Suppressor macrophage treated with lipopolysaccharide for 4 hours (primary cell): Measurements from ENCODE around the gene RNF32.
"Not testable (repeated sequence)": the region's sequence is repeated elsewhere in the genome, so short reads cannot be mapped to it uniquely, and the experiment has no call there.

Experiments used
- DNase-seq: peaks from one replicate; pipeline ENCODE4 v3.0.0-alpha.2; 2020

RNF32 gene

DNA sequence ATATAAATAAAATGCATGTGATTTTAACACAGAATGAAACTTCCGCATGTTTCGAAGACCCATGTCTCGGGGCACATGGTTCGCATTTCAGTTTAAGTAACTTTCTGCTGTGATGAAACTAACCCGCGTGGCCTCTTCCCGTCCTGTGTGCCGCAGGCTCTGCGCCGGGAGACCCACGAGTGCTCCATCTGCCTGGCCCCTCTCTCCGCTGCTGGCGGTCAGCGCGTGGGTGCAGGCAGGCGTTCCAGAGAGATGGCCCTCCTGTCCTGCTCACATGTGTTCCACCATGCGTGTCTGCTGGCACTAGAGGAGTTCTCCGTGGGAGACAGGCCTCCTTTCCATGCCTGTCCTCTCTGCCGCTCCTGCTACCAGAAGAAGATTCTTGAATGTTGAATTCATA, 35.7 kb downstream of the RNF32 start:
- DNase-seq, result no peak

DNA sequence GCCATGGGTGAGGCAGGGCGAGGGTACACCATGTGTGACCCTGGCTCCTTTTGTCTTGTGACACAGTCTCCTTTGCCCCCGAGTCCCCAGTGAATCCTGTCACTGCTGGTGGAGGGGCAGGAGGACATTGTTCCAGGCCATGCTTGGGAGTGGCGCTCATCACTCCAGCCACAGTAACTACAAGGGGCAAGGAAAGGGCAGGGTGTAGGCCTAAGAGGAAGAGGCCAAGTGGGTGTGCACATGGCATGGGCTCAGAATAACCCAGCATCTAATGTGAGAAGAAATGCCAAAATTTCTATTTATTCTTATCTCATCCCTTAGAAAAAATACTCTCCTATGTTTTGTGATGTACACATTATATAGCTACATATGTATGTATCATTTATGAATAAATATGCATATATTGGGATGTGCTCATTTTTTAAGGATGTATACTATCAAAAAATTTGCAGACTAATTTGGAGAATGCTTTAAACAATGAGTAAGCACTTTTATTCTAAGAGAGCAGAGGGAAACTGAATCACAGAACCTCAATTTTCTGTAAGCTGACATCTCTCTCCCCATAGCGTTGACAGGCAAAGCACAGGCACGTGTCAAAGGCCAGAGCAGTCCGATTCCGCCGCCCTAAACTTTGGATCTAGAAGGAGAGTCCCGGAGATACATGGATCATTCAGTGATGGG, 36.9 kb downstream of the RNF32 start:
- DNase-seq, result no peak

DNA sequence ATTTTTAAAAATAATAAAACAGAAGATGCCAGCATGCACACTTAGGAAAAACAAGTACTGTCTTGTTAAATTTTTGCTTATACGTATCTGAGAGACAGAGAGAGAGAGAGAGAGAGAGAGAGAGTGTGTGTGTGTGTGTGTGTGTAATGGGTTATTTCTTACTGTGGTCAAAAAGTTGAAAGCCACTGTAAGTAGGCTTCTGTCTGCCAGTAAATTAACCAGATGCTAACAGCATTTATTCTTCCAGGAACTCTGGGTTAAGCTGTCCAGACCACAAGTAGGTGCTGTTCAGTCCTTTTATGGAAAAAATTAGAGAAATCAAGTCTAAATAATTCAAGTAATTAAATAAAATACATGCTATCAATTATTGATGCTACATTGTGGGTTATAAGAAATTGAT, 39.7 kb downstream of the RNF32 start:
- no peak for DNase-seq

DNA sequence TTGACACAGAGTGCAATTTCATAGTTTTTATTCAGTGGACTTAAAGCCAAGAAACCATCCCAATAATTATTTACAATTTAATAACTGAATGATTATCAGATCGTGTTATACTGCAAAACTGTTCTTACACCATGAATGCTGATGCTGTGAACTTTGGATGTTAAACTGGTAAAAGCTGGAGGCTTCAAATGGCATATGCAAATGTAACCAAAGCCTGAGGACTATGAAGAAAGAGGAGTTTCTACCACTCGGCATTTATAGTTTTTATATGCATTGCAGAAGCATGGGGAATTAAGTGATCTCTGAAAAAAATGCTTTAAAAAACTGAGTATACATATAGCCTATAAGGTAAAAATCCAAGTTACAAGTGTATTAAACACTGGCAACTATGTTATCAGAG, 42.4 kb downstream of the RNF32 start:
- DNase-seq, result no peak

DNA sequence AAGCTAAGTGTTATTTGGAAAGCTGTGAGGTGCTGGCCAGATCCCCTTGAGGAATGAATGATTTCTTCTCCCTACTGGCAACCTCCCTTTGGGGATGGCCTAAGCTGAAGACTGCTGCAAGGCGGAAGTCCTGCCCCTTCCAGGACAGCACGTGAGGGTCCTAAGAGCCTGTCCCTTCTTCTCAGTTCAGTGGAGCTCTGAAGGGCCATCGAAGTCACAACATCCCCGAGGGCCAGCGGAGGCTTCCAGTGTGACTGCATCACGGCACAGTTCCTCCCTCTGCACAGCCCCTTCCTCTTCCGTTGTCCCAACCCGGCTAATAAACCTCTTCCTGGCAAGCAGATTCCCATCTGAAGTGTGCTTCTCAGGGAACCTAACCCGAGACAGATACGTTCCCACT, 43.7 kb downstream of the RNF32 start:
- DNase-seq, result no peak

DNA sequence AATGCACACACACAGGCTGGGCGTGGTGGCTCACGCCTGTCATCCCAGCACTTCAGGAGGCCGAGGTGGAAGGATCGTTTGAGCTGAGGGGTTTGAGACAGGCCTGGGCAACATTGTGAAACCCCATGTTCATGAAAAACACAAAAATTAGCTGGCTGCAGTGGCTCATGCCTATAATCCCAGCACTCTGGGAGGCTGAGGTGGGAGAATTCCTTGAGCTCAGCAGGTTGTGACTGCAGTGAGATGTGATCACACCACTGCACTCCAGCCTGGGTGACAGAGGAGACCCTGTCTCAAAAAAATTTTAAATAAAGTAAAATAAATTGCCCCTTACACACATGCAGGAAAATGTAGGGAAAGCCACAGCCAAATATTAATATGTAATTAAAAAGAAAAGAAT, 44.1 kb downstream of the RNF32 start:
- DNase-seq, result no peak

DNA sequence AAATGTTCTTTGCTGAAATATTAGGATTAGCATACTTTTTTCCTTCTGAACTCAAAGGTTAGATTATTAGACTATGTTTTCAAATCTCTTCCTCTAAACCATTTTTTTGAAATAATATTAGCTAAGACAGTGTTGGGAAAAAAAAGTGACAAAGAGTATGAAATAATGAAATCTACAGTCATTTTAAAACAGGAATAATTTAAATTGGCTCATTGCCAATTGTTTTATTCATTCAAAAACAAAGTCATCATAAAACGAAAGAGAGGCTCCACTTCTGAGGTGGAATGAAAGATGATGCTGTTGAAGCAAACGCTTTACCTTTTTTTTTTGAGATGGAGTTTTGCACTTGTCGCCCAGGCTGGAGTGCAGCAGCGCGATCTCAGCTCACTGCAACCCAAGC, 51.2 kb downstream of the RNF32 start:
- DNase-seq, result no peak

DNA sequence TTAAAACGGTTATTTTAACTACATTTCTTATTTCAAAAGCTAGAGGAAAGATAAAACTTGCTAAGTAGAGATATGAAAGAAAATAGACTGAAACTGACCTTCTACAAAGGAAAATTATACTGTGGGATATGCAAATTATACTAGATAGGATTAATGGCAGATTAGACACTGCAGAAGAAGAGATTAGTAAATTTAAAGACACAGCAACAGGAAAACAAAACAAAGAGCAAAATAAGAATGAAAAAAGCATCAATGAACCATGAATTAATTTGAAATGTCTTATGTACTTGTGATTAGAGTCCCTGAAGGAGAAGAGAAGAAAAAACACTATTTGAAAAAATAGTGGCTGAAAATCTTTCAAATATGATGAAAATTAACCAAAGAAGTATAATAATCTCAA, 52.3 kb downstream of the RNF32 start:
- DNase-seq, result no peak

DNA sequence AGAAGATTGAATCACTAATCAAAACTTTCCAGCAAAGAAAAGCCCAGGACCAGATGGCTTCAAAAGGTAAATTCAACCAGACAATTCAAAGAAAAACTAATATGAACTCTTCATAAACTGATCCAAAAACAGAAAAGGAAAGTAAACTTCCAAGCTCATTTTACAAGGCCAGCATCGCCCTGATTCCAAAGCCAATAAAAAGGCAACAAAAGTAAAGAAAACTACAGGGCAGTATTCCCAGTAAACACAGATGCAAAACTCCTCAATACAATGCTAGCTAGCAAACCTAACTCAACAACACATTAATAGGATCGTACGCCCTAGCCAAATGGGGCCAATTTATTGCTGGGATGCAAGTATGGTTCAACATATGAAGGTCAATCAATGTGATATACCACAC, 53.1 kb downstream of the RNF32 start:
- DNase-seq, result no peak

DNA sequence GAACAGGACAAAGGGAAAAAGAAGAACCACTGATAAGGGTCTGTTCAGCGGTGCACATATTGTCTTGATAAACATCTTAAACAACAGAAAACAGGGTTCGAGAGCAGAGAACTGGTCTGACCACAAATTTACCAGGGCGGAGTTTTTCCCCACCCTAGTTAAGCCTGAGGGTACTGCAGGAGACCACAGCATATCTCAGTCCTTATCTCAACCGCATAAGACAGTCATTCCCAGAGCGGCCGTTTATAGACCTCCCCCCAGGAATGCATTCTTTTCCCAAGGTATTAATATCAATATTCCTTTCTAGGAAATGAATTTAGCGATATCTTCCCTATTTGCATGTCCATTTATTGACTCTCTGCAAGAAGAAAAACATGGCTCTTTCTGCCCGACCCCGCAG, 56.7 kb downstream of the RNF32 start:
- not testable (repeated sequence) for DNase-seq

DNA sequence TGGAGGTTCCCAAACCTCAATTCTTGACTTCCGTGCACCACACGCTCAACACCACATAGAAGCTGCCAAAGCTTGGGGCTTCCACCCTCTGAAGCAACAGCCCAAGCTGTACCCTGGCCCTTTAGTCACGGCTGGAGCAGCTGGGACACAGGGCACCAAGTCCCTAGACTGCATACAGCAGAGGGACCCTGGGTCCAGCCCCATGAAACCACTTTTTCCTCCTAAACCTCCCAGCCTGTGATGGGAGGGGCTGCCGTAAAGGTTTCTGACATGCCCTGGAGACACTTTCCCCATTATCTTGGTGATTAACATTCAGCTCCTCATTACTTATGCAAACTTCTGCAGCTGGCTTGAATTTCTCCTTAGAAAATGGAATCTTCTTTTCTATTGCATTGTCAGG, 57.9 kb downstream of the RNF32 start:
- DNase-seq, result not testable (repeated sequence)

DNA sequence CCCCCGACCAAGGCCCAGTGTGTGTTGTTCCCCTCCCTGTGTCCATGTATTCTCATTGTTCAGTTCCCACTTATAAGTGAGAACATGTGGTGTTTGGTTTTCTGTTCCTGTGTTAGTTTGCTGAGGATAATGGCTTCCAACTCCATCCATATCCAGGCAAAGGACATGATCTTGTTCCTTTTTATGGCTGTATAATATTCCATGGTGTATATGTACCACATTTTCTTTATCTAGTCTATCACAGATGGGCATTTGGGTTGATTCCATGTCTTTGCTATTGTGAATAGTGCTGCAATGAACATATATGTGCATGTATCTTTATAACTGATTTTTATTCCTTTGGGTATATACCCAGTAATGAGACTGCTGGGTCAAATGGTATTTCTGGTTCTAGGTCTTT, 61.2 kb downstream of the RNF32 start:
- not testable (repeated sequence) for DNase-seq

DNA sequence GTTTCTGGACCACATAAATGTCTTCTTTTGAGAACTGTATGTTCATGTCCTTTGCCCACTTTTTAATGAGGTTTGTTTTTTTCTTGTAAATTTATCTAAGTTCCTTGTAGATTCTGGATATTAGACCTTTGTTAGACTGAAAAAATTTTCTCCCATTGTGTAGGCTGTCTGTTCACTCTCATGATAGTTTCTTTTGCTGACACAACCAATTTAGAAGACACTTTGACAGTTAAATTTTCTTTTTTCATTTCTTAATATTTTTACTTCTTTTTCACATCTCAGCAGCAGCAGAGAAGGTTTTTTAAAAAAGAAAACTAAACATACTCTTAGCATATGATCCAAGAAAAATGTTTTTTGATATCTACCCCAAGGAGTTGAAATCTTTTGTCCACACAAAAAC, 61.8 kb downstream of the RNF32 start:
- no peak for DNase-seq

DNA sequence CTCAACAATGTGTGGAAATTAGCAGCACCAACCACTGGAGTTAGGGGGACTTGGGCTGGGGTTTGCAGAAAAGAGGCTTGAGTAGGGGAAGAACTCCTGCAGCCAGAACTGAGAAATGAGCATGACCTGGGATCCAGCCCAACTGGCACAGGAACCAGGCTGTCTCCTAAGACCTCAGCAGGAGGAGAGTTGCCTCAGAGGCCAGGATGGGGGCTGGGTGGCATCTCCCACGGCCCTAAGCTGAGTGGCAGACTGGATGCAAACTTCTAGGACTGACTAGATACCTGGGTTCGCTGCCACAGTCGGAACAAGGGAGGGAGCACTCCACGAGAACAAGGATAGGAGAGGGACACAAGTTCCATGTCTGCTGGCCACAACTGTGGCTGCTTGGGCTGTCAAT, 62.6 kb downstream of the RNF32 start:
- no peak for DNase-seq

DNA sequence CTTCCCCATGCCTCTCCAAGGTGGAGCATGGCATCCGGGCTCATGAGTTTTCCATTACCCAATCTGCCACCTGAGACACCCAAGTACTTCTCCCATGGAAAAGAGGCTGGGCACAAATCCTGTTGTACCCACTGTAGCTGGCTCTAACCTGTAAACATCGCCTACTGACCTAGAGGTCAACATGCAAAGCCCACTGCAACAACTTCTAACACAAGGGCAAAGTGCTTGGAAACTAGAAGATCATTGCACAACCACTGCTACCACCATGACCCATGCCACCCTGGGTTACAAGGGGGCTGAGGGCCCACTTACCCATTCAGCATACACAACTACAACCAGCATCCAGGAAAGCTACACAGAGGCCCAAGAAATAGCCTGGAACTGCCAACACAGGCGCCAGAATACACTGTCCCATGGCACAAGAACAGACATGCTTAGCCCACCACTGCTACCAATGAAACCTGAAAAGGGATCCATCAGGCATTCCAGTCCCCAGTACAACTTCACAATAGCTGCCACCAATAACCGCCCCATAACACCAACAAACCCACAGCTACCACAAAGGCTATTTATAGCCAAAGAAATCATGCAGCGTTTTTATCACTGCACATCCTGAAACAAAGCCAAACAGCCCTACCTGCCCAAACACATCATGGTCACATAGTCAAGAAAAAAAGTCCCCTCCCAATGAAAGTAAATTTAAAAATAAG, 63.4 kb downstream of the RNF32 start:
- no peak for DNase-seq

DNA sequence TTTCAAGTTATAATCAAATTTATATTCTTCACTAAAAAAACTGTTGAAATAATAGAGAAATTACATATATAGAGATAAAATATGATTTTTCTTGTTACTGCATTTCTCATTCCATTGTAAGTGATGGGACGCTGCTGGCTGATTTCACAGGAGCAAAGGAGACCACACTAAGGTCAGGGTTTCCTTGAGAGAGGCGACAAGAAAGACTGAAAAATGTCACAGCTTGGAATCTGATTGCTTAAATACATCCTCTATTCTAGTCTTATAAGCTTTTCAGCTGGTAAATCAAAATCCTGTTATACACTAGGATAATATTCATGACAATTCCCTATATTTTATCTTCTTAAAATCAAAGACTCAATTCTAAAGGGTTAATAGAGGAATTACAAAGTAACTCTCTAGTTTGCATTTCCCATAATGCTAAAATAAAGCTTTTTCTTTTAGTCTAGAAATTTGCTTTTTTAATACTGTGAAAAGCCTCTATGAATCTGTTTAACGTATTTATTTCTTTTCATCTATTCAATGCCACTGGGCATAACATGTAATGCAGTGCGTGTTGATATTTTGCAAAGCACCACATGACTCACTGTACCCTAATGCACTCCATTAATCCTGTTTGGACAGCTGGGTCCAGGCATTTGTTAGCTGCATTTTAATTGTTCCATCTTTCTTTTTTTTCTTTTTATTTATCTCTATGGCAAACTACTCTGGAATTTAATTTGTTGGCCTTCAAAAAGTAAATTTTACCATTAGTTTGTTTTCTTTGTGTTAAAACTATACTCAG, 81.7 kb downstream of the RNF32 start:
- no peak for DNase-seq

DNA sequence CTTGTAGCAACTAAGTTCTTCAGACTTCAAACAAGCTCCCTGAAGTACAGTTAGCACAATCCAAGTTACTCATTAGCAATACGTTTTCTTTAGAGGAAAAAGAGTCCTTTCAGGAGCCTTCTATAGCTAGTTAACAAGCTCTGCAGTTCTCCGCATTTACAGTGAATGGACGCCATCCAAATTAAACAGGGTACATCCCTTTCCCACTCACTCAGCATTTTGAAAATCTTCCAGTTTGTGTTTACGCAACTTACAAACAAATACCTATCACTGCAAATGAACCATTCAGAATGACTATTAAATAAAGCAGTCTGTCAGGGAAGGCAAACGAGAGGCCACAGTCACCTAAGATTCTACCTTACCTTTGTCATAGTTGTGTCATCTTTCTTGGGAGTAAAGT, 84.5 kb downstream of the RNF32 start:
- no peak for DNase-seq

DNA sequence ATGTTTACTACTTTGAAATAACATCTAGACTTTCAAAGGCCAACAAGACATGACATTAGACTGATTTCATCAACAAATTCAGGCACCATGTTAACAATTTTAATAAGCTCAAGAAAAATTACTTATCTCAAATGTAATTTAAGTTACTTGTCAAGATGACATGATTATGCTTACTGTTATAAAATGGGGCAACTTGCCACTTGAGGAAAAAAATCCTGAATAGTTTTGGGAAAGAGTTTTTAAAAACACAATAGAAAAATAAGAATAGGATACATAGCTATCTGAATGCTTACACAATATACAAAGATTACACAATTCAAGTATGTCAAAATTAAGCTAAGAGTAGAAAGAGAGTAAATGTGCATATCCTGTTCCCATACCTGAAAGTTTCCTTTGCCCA, 85.4 kb downstream of the RNF32 start:
- DNase-seq, result no peak
